HEK293 (cell line): ENCODE data around the gene E2F4.

Source experiments
- BCL11B ChIP-seq: fragments of 450-650 bp; formaldehyde crosslinking; IDR thresholded peaks from 2 replicates; pipeline ENCODE4 v1.5.1; 2016; ENCODE audit warnings: low read depth, missing biosample characterization, missing genetic modification characterization
- CTCF ChIP-seq: fragments of 450-650 bp; formaldehyde crosslinking; IDR thresholded peaks from 2 replicates; pipeline ENCODE4 v1.5.1; 2016; ENCODE audit warnings: missing biosample characterization, missing genetic modification characterization
- HIC1 ChIP-seq: fragments of 450-650 bp; formaldehyde crosslinking; IDR thresholded peaks from 2 replicates; pipeline ENCODE4 v1.5.1; 2016; ENCODE audit warnings: missing biosample characterization, missing genetic modification characterization
- KLF1 ChIP-seq: fragments of 450-650 bp; formaldehyde crosslinking; IDR thresholded peaks from 2 replicates; pipeline ENCODE4 v1.5.1; 2016; ENCODE audit warnings: missing biosample characterization, missing genetic modification characterization
- KLF16 ChIP-seq: fragments of 450-650 bp; formaldehyde crosslinking; IDR thresholded peaks from 2 replicates; pipeline ENCODE4 v1.5.1; 2017; ENCODE audit warnings: missing biosample characterization, missing genetic modification characterization
- KLF9 ChIP-seq: fragments of 450-650 bp; formaldehyde crosslinking; IDR thresholded peaks from 2 replicates; pipeline ENCODE4 v1.5.1; 2016; ENCODE audit warnings: missing biosample characterization, missing genetic modification characterization, low read depth
- SP3 ChIP-seq: fragments of 450-650 bp; formaldehyde crosslinking; IDR thresholded peaks from 2 replicates; pipeline ENCODE4 v1.5.1; 2016; ENCODE audit warnings: missing biosample characterization, missing genetic modification characterization
- YY1 ChIP-seq: fragments of 450-650 bp; formaldehyde crosslinking; IDR thresholded peaks from 2 replicates; pipeline ENCODE4 v1.5.1; 2018; ENCODE audit warnings: missing biosample characterization, missing genetic modification characterization
- ZBTB11 ChIP-seq: fragments of 450-650 bp; formaldehyde crosslinking; conservative IDR thresholded peaks from 2 replicates; pipeline ENCODE4 v1.5.1; 2016; ENCODE audit warnings: low read depth, missing biosample characterization, missing genetic modification characterization
- ZBTB44 ChIP-seq: fragments of 450-650 bp; IDR thresholded peaks from 2 replicates; pipeline ENCODE4 v1.5.1; 2018; ENCODE audit warnings: missing biosample characterization, mild to moderate bottlenecking, missing genetic modification characterization
- ZEB2 ChIP-seq: fragments of 450-650 bp; formaldehyde crosslinking; IDR thresholded peaks from 2 replicates; pipeline ENCODE4 v1.5.1; 2016; ENCODE audit warnings: missing biosample characterization, missing genetic modification characterization
- ZNF112 ChIP-seq: fragments of 450-650 bp; formaldehyde crosslinking; IDR thresholded peaks from 2 replicates; pipeline ENCODE4 v1.5.0; 2017; ENCODE audit warnings: missing biosample characterization, missing genetic modification characterization
- ZNF266 ChIP-seq: fragments of 450-650 bp; formaldehyde crosslinking; IDR thresholded peaks from 2 replicates; pipeline ENCODE4 v1.5.1; 2016; ENCODE audit warnings: missing biosample characterization, missing genetic modification characterization, low read depth
- ZNF311 ChIP-seq: fragments of 450-650 bp; formaldehyde crosslinking; IDR thresholded peaks from 2 replicates; pipeline ENCODE4 v1.5.1; 2017; ENCODE audit warnings: missing biosample characterization, missing genetic modification characterization, borderline replicate concordance
- ZNF324 ChIP-seq: fragments of 450-650 bp; formaldehyde crosslinking; IDR thresholded peaks from 2 replicates; pipeline ENCODE4 v1.5.1; 2016; ENCODE audit warnings: missing biosample characterization, missing genetic modification characterization
- ZNF518A ChIP-seq: fragments of 450-650 bp; formaldehyde crosslinking; conservative IDR thresholded peaks from 2 replicates; pipeline ENCODE4 v1.5.1; 2016; ENCODE audit warnings: low read depth, missing biosample characterization, missing genetic modification characterization
- ZNF530 ChIP-seq: fragments of 450-650 bp; formaldehyde crosslinking; IDR thresholded peaks from 2 replicates; pipeline ENCODE4 v1.5.1; 2016; ENCODE audit warnings: low read depth, missing biosample characterization, missing genetic modification characterization
- ZNF561 ChIP-seq: fragments of 450-650 bp; IDR thresholded peaks from 2 replicates; pipeline ENCODE4 v1.5.1; 2018; ENCODE audit warnings: missing biosample characterization, missing genetic modification characterization, borderline replicate concordance
- ZNF776 ChIP-seq: fragments of 450-650 bp; formaldehyde crosslinking; IDR thresholded peaks from 2 replicates; pipeline ENCODE4 v1.5.0; 2017; ENCODE audit warnings: missing biosample characterization, missing genetic modification characterization, borderline replicate concordance
- ZNF792 ChIP-seq: fragments of 450-650 bp; formaldehyde crosslinking; IDR thresholded peaks from 2 replicates; pipeline ENCODE4 v1.5.1; 2016; ENCODE audit warnings: missing biosample characterization, missing genetic modification characterization
- ZSCAN18 ChIP-seq: fragments of 450-650 bp; formaldehyde crosslinking; IDR thresholded peaks from 2 replicates; pipeline ENCODE4 v1.5.1; 2016; ENCODE audit warnings: missing biosample characterization, missing genetic modification characterization

Gene E2F4

GRCh38 chr16:67226804-67227566 is 35.0 kb downstream of the E2F4 start, which contains the start of gene TMEM208 (continued):
- TF ChIP-seq ZBTB44 (tag by site-specific recombination) = peak; percentile 100
- TF ChIP-seq ZNF776 = peak; percentile 100
- TF ChIP-seq ZNF324 (tag by site-specific recombination) = 0 out of 2 replicates have a peak, but pooled peaks have one; percentile 44
- peak; percentile 83 for TF ChIP-seq CTCF (tag by site-specific recombination)
- TF ChIP-seq ZBTB11 (tag by site-specific recombination) = peak; percentile 95
- TF ChIP-seq BCL11B (tag by site-specific recombination) = no peak
- TF ChIP-seq ZNF792 (tag by site-specific recombination) = 0 out of 2 replicates have a peak, but pooled peaks have one; percentile 28
- peak; percentile 60 for TF ChIP-seq ZEB2 (tag by site-specific recombination)
- TF ChIP-seq ZNF530 = no peak
- TF ChIP-seq ZSCAN18 (tag by site-specific recombination) = 0 out of 2 replicates have a peak, but pooled peaks have one; percentile 38
- peak; percentile 87 for TF ChIP-seq ZNF518A (tag by site-specific recombination)
- TF ChIP-seq ZNF561 (tag by site-specific recombination) = peak; percentile 56; the same call in 1 of the 2 replicates
- TF ChIP-seq ZNF112 = no peak
- no peak for TF ChIP-seq HIC1 (tag by site-specific recombination)
- TF ChIP-seq KLF9 = peak; percentile 88
- peak; percentile 83 for TF ChIP-seq KLF1 (tag by site-specific recombination)
- TF ChIP-seq ZNF266 (tag by site-specific recombination) = no peak
- peak; percentile 94 for TF ChIP-seq KLF16
- TF ChIP-seq YY1 (tag by site-specific recombination) = peak; percentile 78
- TF ChIP-seq SP3 (tag by site-specific recombination) = peak; percentile 99
- TF ChIP-seq ZNF311 (tag by site-specific recombination) = no peak
